IPS-NIHi7 (cell line): ENCODE results near the gene WDR72.
"Not testable (repeated sequence)": the region's sequence is repeated elsewhere in the genome, so short reads cannot be mapped to it uniquely, and the experiment has no call there.

Experiments used
- DNase-seq: peaks from one replicate; pipeline ENCODE4 v3.0.0; 2012; ENCODE audit warnings: mixed read lengths; ENCODE audit errors: extremely low spot score

WDR72 gene

GRCh38 chr15:53759411-53759931 lies at the start of gene WDR72:
Gene WDR72 (minus strand): TSS chr15:53759663. CDS start chr15:53733149, 26,514 bp downstream.
- DNase-seq = peak; percentile 86

DNA sequence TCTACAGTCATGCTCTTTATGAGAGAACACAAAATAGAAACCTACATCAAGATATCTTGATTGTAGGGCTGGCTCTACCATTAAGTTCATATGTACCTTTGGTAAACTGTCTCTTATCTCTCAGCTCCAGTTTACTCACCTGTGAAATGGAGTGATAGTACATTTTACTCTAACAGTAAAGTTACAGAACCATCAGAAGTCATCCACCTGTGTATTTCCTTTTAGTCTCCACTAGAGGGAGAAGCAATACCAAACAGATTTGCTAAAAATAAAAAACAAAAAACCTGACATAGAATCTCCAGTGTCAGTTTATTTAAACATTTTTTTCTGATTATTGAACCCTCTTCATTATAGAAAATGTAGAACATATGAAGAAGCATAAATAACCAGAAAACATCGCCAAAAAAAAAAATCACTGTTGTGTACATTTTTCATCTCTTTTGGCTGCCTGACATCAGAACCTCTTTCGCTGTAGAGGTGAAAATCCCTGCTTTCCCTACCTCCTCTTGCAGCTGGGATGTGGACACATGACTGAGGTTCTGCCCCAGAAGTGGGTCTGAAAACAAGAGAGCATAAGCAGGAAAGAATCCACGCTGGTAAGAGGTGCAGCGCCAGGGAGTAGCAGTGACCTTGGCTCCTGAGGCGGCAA lies 48.7 kb upstream of the WDR72 start:
- DNase-seq = no peak

GRCh38 chr15:53807501-53807900 lies 48.0 kb upstream of the WDR72 start:
- no peak for DNase-seq

DNA sequence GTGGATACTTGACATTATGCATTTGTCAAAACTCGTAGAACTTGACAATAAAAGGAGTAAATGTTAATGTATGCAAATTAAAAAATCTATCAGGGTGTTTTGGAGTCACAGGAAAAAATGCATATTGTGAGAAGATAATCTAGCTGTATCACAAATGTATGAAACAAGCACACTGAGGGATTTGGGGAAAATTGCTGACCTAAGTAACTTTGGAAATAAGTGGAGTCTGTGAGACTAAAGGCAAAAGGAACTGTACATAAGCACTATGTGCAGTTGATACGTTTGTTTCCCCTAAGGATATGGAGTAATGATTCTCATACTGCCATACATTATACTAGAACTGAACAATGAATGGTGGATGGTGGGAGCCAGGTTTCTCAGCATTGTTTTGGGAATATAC lies 43.2 kb upstream of the WDR72 start:
- no peak for DNase-seq

- no peak for DNase-seq
Measured at GRCh38 chr15:53791581-53791980, 32.1 kb upstream of the WDR72 start.

- no peak for DNase-seq
Measured at GRCh38 chr15:53789654-53790375, 30.4 kb upstream of the WDR72 start.

- no peak for DNase-seq
Measured at GRCh38 chr15:53786401-53786800, 26.9 kb upstream of the WDR72 start.

- not testable (repeated sequence) for DNase-seq
Measured at GRCh38 chr15:53785241-53785640, 25.8 kb upstream of the WDR72 start.

GRCh38 chr15:53762916-53763315 lies 3.5 kb upstream of the WDR72 start:
- DNase-seq = no peak

GRCh38 chr15:53758412-53758811 lies 1.1 kb downstream of the WDR72 start:
- peak; percentile 16 for DNase-seq

DNA sequence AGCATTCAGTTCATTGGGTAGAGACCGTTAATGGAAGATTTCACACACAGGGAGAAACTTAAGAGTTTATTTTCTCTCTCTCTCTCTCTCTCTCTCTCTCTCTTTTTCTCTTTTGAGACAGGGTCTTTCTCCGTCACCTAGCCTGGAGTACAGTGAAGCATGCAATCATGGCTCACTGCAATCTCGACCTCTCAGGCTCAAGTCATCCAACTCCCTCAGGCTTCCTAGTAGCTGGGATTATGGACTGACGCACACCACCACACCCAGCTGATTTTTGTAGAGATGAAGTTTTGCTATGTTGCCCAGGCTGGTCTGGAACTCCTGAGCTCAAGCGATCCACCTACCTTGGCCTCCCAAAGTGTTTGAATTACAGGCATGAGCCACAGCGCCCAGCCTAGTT lies 1.6 kb downstream of the WDR72 start:
- DNase-seq = no peak

- DNase-seq = no peak
Measured at GRCh38 chr15:53753813-53754212, 5.7 kb downstream of the WDR72 start.

DNA sequence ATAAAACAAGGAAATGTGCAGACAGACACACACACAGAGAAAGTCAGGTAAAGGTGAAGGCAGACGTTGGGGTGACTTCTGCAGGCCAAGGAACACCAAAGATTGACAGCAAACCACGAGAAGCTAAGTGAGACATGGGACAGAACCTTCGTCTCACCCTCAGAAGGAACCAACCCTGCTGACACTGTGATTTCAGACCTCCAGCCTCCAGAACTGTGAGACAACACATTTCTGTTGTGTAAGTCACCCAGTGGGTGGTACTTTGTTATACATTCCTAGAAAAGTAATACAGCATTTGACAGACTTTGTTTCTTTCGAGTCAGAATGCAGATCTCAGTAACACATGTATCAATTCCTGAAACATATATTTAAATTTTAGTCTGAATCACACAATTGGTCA lies 7.1 kb downstream of the WDR72 start:
- no peak for DNase-seq

GRCh38 chr15:53747501-53748068 lies 11.9 kb downstream of the WDR72 start:
- no peak for DNase-seq

DNA sequence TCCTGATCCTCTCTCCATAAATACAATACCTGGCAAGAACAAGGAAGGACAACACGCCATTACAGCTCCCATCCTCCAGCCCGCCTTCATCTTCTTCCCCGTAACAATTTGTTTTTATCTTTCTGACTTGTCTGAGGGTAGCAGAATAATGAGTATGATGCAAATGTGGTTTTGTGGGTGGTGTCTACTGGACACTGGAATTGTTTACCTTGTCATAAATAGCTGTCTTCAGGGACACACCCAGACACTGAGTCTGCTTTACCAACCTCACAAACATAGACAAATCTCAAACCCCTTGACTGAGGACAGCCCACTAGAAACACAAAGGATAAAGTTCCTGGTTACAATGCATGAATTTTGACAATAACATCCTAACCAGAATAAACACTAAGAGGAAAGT lies 13.4 kb downstream of the WDR72 start:
- DNase-seq = no peak

- DNase-seq = no peak
Measured at GRCh38 chr15:53739651-53740050, 19.8 kb downstream of the WDR72 start.

DNA sequence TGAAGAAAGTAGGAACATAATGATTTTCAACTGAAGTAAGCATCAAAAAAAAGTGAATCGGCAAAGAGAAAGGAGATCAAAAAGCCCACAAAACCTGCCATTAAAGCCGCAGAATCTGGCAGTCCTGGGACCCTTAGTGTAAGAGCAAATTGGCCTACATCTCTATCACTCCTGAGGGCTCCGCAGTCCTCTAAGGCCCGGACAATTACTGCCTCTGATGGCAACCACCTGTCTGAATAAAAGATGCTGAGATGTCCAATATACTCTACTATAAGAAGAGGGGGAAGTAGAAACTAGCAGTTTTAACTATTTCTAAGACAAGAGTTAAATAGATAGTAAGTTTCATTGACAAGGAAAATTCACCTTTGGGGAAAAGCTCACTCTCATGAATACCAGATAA lies 20.3 kb downstream of the WDR72 start:
- no peak for DNase-seq

- no peak for DNase-seq
Measured at GRCh38 chr15:53721334-53722087, 38.0 kb downstream of the WDR72 start.

GRCh38 chr15:53716909-53717876 lies 42.3 kb downstream of the WDR72 start:
- no peak for DNase-seq

GRCh38 chr15:53713218-53713617 lies 46.2 kb downstream of the WDR72 start:
- DNase-seq = no peak

- no peak for DNase-seq
Measured at GRCh38 chr15:53710906-53711305, 48.6 kb downstream of the WDR72 start.
